ENCODE results near the gene PTBP3. TPM values are rescaled to one million over a fixed set of nuclear protein-coding genes. Genes with fewer than 3 reads are reported as not detected.

Gene PTBP3
- total RNA-seq, 1 experiment from 2014 or later, result 57.1 TPM

- CTCF ChIA-PET, result no interaction called here
- Histone ChIP-seq H3K36me3 (ENCODE audit: insufficient read depth, low read length, poor library complexity, severe bottlenecking) (no peaks in the 10 kb centered on the region), H3K4me1 (ENCODE audit: insufficient read depth, low read length, poor library complexity, severe bottlenecking) (no peaks in the 10 kb centered on the region), H3K27me3 (replicated peaks; ENCODE audit: insufficient read depth, low read depth, low read length, poor library complexity) (no peaks in the 10 kb centered on the region), H3K4me3 (ENCODE audit: low read depth, low read length, poor library complexity, severe bottlenecking) (no peak overlapping the region), H3K27ac (ENCODE audit: low read depth, low read length, poor library complexity, severe bottlenecking) (no peak overlapping the region), H3K9me3 (ENCODE audit: low read depth, low read length, poor library complexity, severe bottlenecking) (no peaks in the 10 kb centered on the region)
- BruUV-seq (replicated peaks), result no TSS peak
- POLR2A ChIA-PET (ENCODE audit: low non-redundant PET), result no interaction called here
- no peak for TF ChIP-seq EZH2 (IDR thresholded peaks at IDR 0.05; ENCODE audit: borderline replicate concordance, low read depth, low read length, poor library complexity, severe bottlenecking)
- no peak for TF ChIP-seq CTCF (conservative IDR thresholded peaks at IDR 0.05; ENCODE audit: low read depth, low read length)
- intact Hi-C loops (cut with micrococcal nuclease; ENCODE audit: unreplicated experiment), result no loop called here
- DNase-seq (ENCODE audit: low spot score), result no peak
These were observed 126.0 kb downstream of the PTBP3 start for GRCh38 chr9:112207451-112207850.

GRCh38 chr9:112203536-112203935 lies 129.9 kb downstream of the PTBP3 start:
- CTCF ChIA-PET, result no interaction called here
- intact Hi-C loops (cut with micrococcal nuclease; ENCODE audit: unreplicated experiment), result no loop called here
- no peaks in the 10 kb centered on the region for H3K27me3 ChIP-seq (replicated peaks; ENCODE audit: insufficient read depth, low read depth, low read length, poor library complexity)
- POLR2A ChIA-PET (ENCODE audit: low non-redundant PET), result no interaction called here
- TF ChIP-seq EZH2 (IDR thresholded peaks at IDR 0.05; ENCODE audit: borderline replicate concordance, low read depth, low read length, poor library complexity, severe bottlenecking), result no peak
- TF ChIP-seq CTCF (conservative IDR thresholded peaks at IDR 0.05; ENCODE audit: low read depth, low read length), result no peak
- no peaks in the 10 kb centered on the region for H3K9me3 ChIP-seq (ENCODE audit: low read depth, low read length, poor library complexity, severe bottlenecking)
- H3K4me3 ChIP-seq (ENCODE audit: low read depth, low read length, poor library complexity, severe bottlenecking), result no peak overlapping the region
- H3K36me3 ChIP-seq (ENCODE audit: insufficient read depth, low read length, poor library complexity, severe bottlenecking), result no peaks in the 10 kb centered on the region
- no peak for DNase-seq (ENCODE audit: low spot score)
- H3K4me1 ChIP-seq (ENCODE audit: insufficient read depth, low read length, poor library complexity, severe bottlenecking), result no peaks in the 10 kb centered on the region
- no peak overlapping the region for H3K27ac ChIP-seq (ENCODE audit: low read depth, low read length, poor library complexity, severe bottlenecking)
- BruUV-seq (replicated peaks), result no TSS peak

GRCh38 chr9:112200711-112201110 lies 132.7 kb downstream of the PTBP3 start:
- intact Hi-C loops (cut with micrococcal nuclease; ENCODE audit: unreplicated experiment), result no loop called here
- ChIA-PET CTCF (no interaction called here), POLR2A (ENCODE audit: low non-redundant PET) (no interaction called here)
- Histone ChIP-seq H3K27me3 (replicated peaks; ENCODE audit: insufficient read depth, low read depth, low read length, poor library complexity) (no peaks in the 10 kb centered on the region), H3K4me1 (ENCODE audit: insufficient read depth, low read length, poor library complexity, severe bottlenecking) (no peaks in the 10 kb centered on the region), H3K36me3 (ENCODE audit: insufficient read depth, low read length, poor library complexity, severe bottlenecking) (no peaks in the 10 kb centered on the region), H3K9me3 (ENCODE audit: low read depth, low read length, poor library complexity, severe bottlenecking) (no peaks in the 10 kb centered on the region), H3K27ac (ENCODE audit: low read depth, low read length, poor library complexity, severe bottlenecking) (no peak overlapping the region), H3K4me3 (ENCODE audit: low read depth, low read length, poor library complexity, severe bottlenecking) (no peak overlapping the region)
- TF ChIP-seq EZH2 (IDR thresholded peaks at IDR 0.05; ENCODE audit: borderline replicate concordance, low read depth, low read length, poor library complexity, severe bottlenecking) (no peak), CTCF (conservative IDR thresholded peaks at IDR 0.05; ENCODE audit: low read depth, low read length) (no peak)
- no peak for DNase-seq (ENCODE audit: low spot score)
- no TSS peak for BruUV-seq (replicated peaks)
